GM23248 (cell line): ENCODE results near the gene NDUFS6.

ENCODE experiments used
- EZH2 ChIP-seq: fragments of 200-600 bp; sonication (generic); IDR thresholded peaks from 2 replicates; pipeline ENCODE4 v1.6.1; 2018; ENCODE audit warnings: antibody characterized with exemption, mild to moderate bottlenecking; ENCODE audit not compliant: insufficient read depth, poor library complexity, severe bottlenecking
- EZH2phosphoT487 ChIP-seq: fragments of 200-600 bp; sonication (generic); IDR thresholded peaks from 2 replicates; pipeline ENCODE4 v1.6.1; 2018; ENCODE audit warnings: antibody characterized with exemption, moderate library complexity, mild to moderate bottlenecking, low read depth; ENCODE audit not compliant: insufficient read depth

DNA sequence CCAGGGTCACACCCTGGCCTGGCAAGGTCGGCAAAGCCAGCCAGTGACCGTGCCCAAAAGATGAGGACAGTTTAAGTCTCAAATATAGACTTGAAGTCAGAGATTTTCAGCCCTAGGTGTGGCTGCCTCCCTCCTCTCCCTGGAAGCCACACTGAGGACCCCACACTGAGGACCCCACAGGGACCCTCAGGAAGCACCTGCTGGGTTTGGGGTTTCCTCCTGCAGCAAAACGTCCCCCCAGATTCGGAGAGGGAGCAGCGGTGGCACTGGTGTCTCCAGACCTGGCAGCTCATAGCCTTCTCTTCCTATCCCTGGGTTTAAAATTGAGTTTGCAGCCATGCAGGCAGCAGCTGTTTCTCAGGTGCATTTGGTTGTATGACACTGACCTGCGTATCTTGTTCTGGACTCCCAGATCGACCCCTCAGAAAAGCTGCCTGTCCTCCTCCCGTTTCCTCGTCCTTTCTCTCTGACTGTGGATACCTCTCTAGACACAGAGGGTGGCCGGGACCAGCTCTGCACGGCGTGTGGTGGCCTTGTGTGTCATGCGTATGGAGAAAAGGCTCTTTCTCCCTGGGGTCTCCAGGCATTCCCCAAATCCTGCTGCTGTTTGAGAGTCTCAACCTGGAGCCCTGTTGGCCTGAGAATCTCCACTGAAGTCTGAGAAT lies 38.2 kb upstream of the NDUFS6 start:
- TF ChIP-seq EZH2phosphoT487 = no peak
- TF ChIP-seq EZH2 = no peak
